Natural killer cell (primary cell): Measurements from ENCODE around the gene CCDC144A. TPM values are rescaled to one million over a fixed set of nuclear protein-coding genes. Genes with fewer than 3 reads are reported as not detected.
"Not testable (repeated sequence)": the region's sequence is repeated elsewhere in the genome, so short reads cannot be mapped to it uniquely, and the experiment has no call there.

Experiments used
- ATAC-seq, 3 donors: fragments of 150-1000 bp in 2 of 3; fragments of 200-7000 bp in 1 of 3; cut with Tn5 transposase; 1 replicate in 1 of 3; 2 replicates in 2 of 3; pipeline ENCODE4 v1.10.0; 2021; ENCODE audit warnings: mild to moderate bottlenecking in 2 of 3, moderate library complexity in 2 of 3
- DNase-seq, 2 donors: peaks; one replicate each; pipeline versions ENCODE4 v3.0.0 to v3.0.0-alpha.2; 2013 to 2021; ENCODE audit warnings: mixed read lengths in 1 of 2
- H3K27ac ChIP-seq: one replicate; pipeline ENCODE4 v1.5.1; 2013; ENCODE audit warnings: mild to moderate bottlenecking, low read length
- H3K27me3 ChIP-seq: one replicate; pipeline ENCODE4 v1.6.1; 2013; ENCODE audit warnings: low read length; ENCODE audit not compliant: control insufficient read depth, insufficient read depth
- H3K36me3 ChIP-seq: one replicate; pipeline ENCODE4 v1.6.1; 2013; ENCODE audit warnings: low read length; ENCODE audit not compliant: control insufficient read depth, insufficient read depth
- H3K4me1 ChIP-seq: one replicate; pipeline ENCODE4 v1.6.1; 2013; ENCODE audit warnings: low read length; ENCODE audit not compliant: control insufficient read depth, insufficient read depth
- H3K4me3 ChIP-seq: one replicate; pipeline ENCODE4 v1.5.1; 2013; ENCODE audit warnings: low read length
- H3K9me3 ChIP-seq: one replicate; pipeline ENCODE4 v1.6.1; 2013; ENCODE audit warnings: low read length; ENCODE audit not compliant: control insufficient read depth, insufficient read depth
- H3K27ac Mint-ChIP-seq, 2 donors: one replicate each; pipeline ENCODE4 v1.8.0; 2022; ENCODE audit warnings: mild to moderate bottlenecking in 2 of 2, mixed read lengths in 2 of 2, moderate library complexity in 1 of 2
- H3K27me3 Mint-ChIP-seq, 2 donors: one replicate each; pipeline ENCODE4 v1.8.0; 2022; ENCODE audit warnings: low read depth in 2 of 2, mixed read lengths in 2 of 2
- H3K36me3 Mint-ChIP-seq: one replicate; pipeline ENCODE4 v1.8.0; 2022; ENCODE audit warnings: mixed read lengths
- H3K4me1 Mint-ChIP-seq, 2 donors: one replicate each; pipeline ENCODE4 v1.8.0; 2022; ENCODE audit warnings: mixed read lengths in 2 of 2
- H3K4me3 Mint-ChIP-seq: one replicate; pipeline ENCODE4 v1.8.0; 2022; ENCODE audit warnings: mild to moderate bottlenecking, moderate library complexity, mixed read lengths
- H3K9me3 Mint-ChIP-seq, 2 donors: one replicate each; pipeline ENCODE4 v1.8.0; 2022; ENCODE audit warnings: mixed read lengths in 2 of 2
- CTCF ChIP-seq: fragments of 200-600 bp; IDR thresholded peaks from one replicate; pipeline ENCODE4 v1.8.0; 2022; ENCODE audit warnings: antibody characterized with exemption
- WGBS: methylation state at CpG from one replicate; pipeline ENCODE4 v1.1.7; 2013; ENCODE audit warnings: missing lambda C conversion rate; ENCODE audit not compliant: insufficient coverage; 5-methylcytosine and 5-hydroxymethylcytosine counted together
- intact Hi-C: fragments of 100-400 bp; cut with micrococcal nuclease; formaldehyde crosslinking; loops from one replicate; pipeline ENCODE4 v1.14.2; 2022
- total RNA-seq, 4 donors: library from RNA; stranded (reverse); fragments of 120-200 nt in 1 of 4; gene quantifications; one replicate each; pipeline versions ENCODE4 v1.2.3 to v1.2.4, GENCODE V29; 2013 to 2022

The CCDC144A gene
- total RNA-seq, 3 donors from 2014 or later (not counting 1 experiment from before 2014, with no cell fraction given) = 2.4 to 12.4 (median 4.5) TPM

GRCh38 chr17:16820979-16821543, 131.0 kb downstream of the CCDC144A start:
- peaks cover 5% of the 10 kb centered on the region for H3K27me3 ChIP-seq
- H3K36me3 Mint-ChIP-seq = no peaks in the 10 kb centered on the region
- intact Hi-C loops = no loop called here
- H3K4me1 ChIP-seq = no peaks in the 10 kb centered on the region
- no peaks in the 10 kb centered on the region for H3K9me3 Mint-ChIP-seq
- H3K27me3 Mint-ChIP-seq = peaks cover 0 to 11% of the 10 kb centered on the region in 2 donors
- no peak for DNase-seq
- no peaks in the 10 kb centered on the region for H3K9me3 ChIP-seq
- ATAC-seq = no peak
- H3K36me3 ChIP-seq = no peaks in the 10 kb centered on the region
- no peak overlapping the region for H3K4me3 Mint-ChIP-seq
- no peak for TF ChIP-seq CTCF
- H3K27ac Mint-ChIP-seq = no peak overlapping the region
- H3K4me1 Mint-ChIP-seq = no peaks in the 10 kb centered on the region
- H3K27ac ChIP-seq = no peak overlapping the region
- H3K4me3 ChIP-seq = no peak overlapping the region
- WGBS = 50% methylated on average over 3 of the region's 7 CpGs

GRCh38 chr17:16822133-16822532, 132.1 kb downstream of the CCDC144A start:
- DNase-seq, H3K27ac Mint-ChIP-seq, H3K27ac ChIP-seq, H3K4me3 Mint-ChIP-seq, ATAC-seq, H3K9me3 Mint-ChIP-seq, H3K9me3 ChIP-seq, H3K4me3 ChIP-seq, H3K36me3 ChIP-seq, H3K36me3 Mint-ChIP-seq, H3K27me3 ChIP-seq, intact Hi-C loops, H3K4me1 Mint-ChIP-seq, H3K4me1 ChIP-seq: not testable (repeated sequence)
- peaks cover 0 to 12% of the 10 kb centered on the region in 2 donors for H3K27me3 Mint-ChIP-seq
- WGBS = 60% methylated on average over 1 of the region's 17 CpGs

- no CpG with 5 or more reads among the region's 5 CpGs for WGBS
- intact Hi-C loops, H3K9me3 Mint-ChIP-seq: not testable (repeated sequence)
Observed at GRCh38 chr17:16823768-16824406, 133.8 kb downstream of the CCDC144A start.

More at GRCh38 chr17:16823768-16824406, 133.8 kb downstream of the CCDC144A start:
- H3K27me3 Mint-ChIP-seq, H3K4me1 Mint-ChIP-seq, H3K27me3 ChIP-seq, H3K4me1 ChIP-seq, H3K36me3 Mint-ChIP-seq, H3K27ac ChIP-seq, H3K4me3 ChIP-seq, DNase-seq, H3K27ac Mint-ChIP-seq, H3K9me3 ChIP-seq, ATAC-seq, H3K4me3 Mint-ChIP-seq, H3K36me3 ChIP-seq: not testable (repeated sequence)

Other genes starting within 250 kb of the CCDC144A start
- gene LRRC75A, start 198.0 kb upstream of the CCDC144A start, total RNA-seq = 1 to 10 TPM; 2.6 to 3.0 (median 3.0) TPM
- gene ZNF287, start 121.0 kb upstream of the CCDC144A start, total RNA-seq = 1 to 10 TPM; 2.4 to 7.4 (median 5.3) TPM
- 1 to 10 TPM; 4.9 to 7.5 (median 7.2) TPM for gene ZNF624, start 36.4 kb upstream of the CCDC144A start, total RNA-seq